Kidney (tissue), 14 donors: ENCODE data around the gene ZMIZ2. TPM values are rescaled to one million over a fixed set of nuclear protein-coding genes. Genes with fewer than 3 reads are reported as not detected.

Experiments used
- DNase-seq, 5 donors: peaks; one replicate each; pipeline ENCODE4 v3.0.0-alpha.2; 2013 to 2020
- FAIRE-seq: peaks from 2 replicates; lab custom pipeline; 2012; peaks lifted over from hg19 to GRCh38; lab: Jason Lieb, UNC
- H3K27ac ChIP-seq, 2 donors: one replicate each; pipeline ENCODE4 v1.7.0; 2013; ENCODE audit warnings: low read depth in 2 of 2, low read length in 2 of 2, inconsistent platforms in 1 of 2
- H3K27me3 ChIP-seq: one replicate; pipeline ENCODE4 v1.7.1; 2013; ENCODE audit warnings: low read length, inconsistent platforms; ENCODE audit not compliant: control insufficient read depth, insufficient read depth
- H3K36me3 ChIP-seq, 3 donors: one replicate each; pipeline versions ENCODE4 v1.7.0 to v1.7.1; 2013; ENCODE audit warnings: low read length in 3 of 3, control low read depth in 1 of 3, inconsistent platforms in 1 of 3; ENCODE audit not compliant: insufficient read depth in 3 of 3, control insufficient read depth in 2 of 3
- H3K4me1 ChIP-seq, 3 donors: one replicate each; pipeline versions ENCODE4 v1.7.0 to v1.7.1; 2013; ENCODE audit warnings: low read length in 3 of 3, inconsistent platforms in 1 of 3, low read depth in 1 of 3; ENCODE audit not compliant: control insufficient read depth in 2 of 3, insufficient read depth in 2 of 3
- H3K4me3 ChIP-seq, 3 donors: one replicate each; pipeline versions ENCODE4 v1.7.0 to v1.8.1; 2013; ENCODE audit warnings: low read length in 3 of 3, control low read depth in 1 of 3, inconsistent platforms in 1 of 3
- H3K9ac ChIP-seq, 3 donors: one replicate each; pipeline versions ENCODE4 v1.7.0 to v1.7.1; 2013; ENCODE audit warnings: low read length in 3 of 3, control low read depth in 1 of 3, inconsistent platforms in 1 of 3
- H3K9me3 ChIP-seq, 3 donors: one replicate each; pipeline versions ENCODE4 v1.7.0 to v1.7.1; 2013; ENCODE audit warnings: low read length in 3 of 3, control low read depth in 1 of 3, inconsistent platforms in 1 of 3; ENCODE audit not compliant: control insufficient read depth in 2 of 3, insufficient read depth in 1 of 3
- intact Hi-C: fragments of 100-400 bp; cut with DNase I; formaldehyde crosslinking; loops from one replicate; pipeline ENCODE4 v1.11.1; 2022
- polyA plus RNA-seq: library from polyadenylated mRNA; stranded (reverse); fragments of 350-450 nt; fragmentation: Illumina TruSeq; extraction: RNeasy Lipid Tissue Mini Kit (QIAGEN cat#74804); gene quantifications from one replicate; pipeline ENCODE4 v1.2.3, GENCODE V29; 2014; ENCODE audit warnings: low read depth, low replicate concordance; ENCODE audit not compliant: insufficient read depth
- total RNA-seq: library from RNA; stranded (reverse); fragmentation: NEBNext Ultra II Directional; extraction: Animal tissue kit (Norgen Biotek cat#: 25700); gene quantifications from one replicate; pipeline ENCODE4 v1.2.1, GENCODE V29; 2021
- TF ChIP-seq, protein P1 (sequence below): IDR thresholded peaks from 3 replicates; pipeline ENCODE4 v1.5.1; 2012; ENCODE audit warnings: mild to moderate bottlenecking, moderate library complexity, borderline replicate concordance; ENCODE audit not compliant: insufficient read depth; ENCODE audit errors: extremely low read depth
- donor health status: control.
- donor health status: control.
- donor health status: control.
- donor health status: control.
- donor health status: control.
- donor health status: DM: yes; HTN: yes; CAD: no.
- donor health status: Normal renal cell carcinoma (clear cell type).

Gene ZMIZ2
- total and polyA plus RNA-seq, 2 donors from 2014 or later = 30.5 to 127 TPM

GRCh38 chr7:44760034-44760580 lies 11.5 kb downstream of the ZMIZ2 start:
- Histone ChIP-seq H3K36me3 (peaks cover 4 to 57% (median 37%) of the 10 kb centered on the region in 3 donors), H3K27ac (no peak overlapping the region), H3K9ac (no peak overlapping the region), H3K9me3 (no peaks in the 10 kb centered on the region), H3K4me3 (no peak overlapping the region), H3K4me1 (peaks cover 0 to 11% (median 0%) of the 10 kb centered on the region in 3 donors), H3K27me3 (no peaks in the 10 kb centered on the region)
- intact Hi-C loops = no loop called here
- FAIRE-seq (no peak), DNase-seq (no peak)
- TF ChIP-seq, protein P1, sequence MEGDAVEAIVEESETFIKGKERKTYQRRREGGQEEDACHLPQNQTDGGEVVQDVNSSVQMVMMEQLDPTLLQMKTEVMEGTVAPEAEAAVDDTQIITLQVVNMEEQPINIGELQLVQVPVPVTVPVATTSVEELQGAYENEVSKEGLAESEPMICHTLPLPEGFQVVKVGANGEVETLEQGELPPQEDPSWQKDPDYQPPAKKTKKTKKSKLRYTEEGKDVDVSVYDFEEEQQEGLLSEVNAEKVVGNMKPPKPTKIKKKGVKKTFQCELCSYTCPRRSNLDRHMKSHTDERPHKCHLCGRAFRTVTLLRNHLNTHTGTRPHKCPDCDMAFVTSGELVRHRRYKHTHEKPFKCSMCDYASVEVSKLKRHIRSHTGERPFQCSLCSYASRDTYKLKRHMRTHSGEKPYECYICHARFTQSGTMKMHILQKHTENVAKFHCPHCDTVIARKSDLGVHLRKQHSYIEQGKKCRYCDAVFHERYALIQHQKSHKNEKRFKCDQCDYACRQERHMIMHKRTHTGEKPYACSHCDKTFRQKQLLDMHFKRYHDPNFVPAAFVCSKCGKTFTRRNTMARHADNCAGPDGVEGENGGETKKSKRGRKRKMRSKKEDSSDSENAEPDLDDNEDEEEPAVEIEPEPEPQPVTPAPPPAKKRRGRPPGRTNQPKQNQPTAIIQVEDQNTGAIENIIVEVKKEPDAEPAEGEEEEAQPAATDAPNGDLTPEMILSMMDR = no peak

DNA sequence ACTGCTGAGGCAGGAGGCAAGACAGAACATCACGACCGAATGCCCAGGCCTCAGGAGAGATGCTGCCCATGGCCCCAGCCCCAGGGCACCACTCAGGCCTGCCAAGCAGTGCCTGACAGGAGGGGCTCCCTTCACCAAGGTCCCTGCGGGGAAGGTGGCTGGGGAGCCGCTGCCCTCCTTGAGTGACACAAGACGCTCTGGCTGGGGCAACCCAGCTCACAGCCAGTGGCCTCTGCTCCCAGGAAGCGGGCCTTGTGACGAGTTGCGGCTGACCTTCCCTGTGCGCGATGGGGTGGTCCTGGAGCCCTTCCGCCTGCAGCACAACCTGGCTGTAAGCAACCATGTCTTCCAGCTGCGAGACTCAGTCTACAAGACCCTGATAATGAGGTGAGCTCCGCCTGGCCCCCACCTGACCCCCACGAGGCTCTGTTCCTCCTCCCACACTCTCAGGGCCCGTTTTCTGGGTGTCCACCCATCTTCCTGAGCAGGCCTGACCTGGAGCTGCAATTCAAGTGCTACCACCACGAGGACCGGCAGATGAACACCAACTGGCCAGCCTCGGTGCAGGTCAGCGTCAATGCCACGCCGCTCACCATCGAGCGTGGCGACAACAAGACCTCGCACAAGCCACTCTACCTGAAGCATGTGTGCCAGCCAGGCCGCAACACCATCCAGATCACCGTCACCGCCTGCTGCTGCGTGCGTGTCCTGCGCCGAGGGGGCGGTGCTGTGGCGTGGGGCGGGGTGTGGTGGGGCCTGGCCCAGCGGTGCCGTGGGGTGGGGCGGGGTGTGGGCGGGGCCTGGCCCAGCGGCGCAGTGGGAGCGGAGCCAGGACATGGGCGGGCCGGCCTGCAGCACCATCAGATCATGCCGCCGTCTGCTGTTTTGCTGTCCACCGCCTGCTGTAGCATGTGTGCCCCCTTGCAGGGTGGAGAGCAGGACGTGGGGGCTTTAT lies 12.8 kb downstream of the ZMIZ2 start:
- H3K36me3 ChIP-seq = peaks cover 4 to 65% (median 40%) of the 10 kb centered on the region in 3 donors
- no peaks in the 10 kb centered on the region for H3K9me3 ChIP-seq
- H3K4me3 ChIP-seq = no peak overlapping the region
- H3K9ac ChIP-seq = no peak overlapping the region
- no peaks in the 10 kb centered on the region for H3K27me3 ChIP-seq
- TF ChIP-seq, protein P1 = no peak
- no peak overlapping the region for H3K27ac ChIP-seq
- intact Hi-C loops = no loop called here
- no peak for FAIRE-seq
- H3K4me1 ChIP-seq = no peaks in the 10 kb centered on the region
- no peak for DNase-seq

DNA sequence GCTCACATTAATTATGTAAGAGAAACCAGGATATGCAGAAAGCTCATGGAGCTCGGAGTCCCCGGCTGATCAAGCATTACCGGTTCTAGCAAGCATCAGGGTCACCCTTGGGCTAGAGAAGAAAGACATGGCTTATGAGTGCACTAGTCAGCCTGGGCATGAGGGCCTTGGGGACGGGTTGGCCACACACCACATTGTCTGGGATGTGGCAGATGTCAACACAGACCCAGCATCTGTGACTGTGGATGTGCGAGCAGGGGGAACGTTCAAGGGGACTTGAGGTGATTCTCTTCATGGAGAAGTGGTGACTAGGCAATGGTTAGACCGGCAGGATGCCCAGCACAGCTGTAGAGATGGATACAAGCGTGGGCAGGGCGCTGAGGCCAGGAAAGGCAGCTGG lies 13.7 kb downstream of the ZMIZ2 start:
- no peak for FAIRE-seq
- intact Hi-C loops = no loop called here

More for the DNA sequence above, 13.7 kb downstream of the ZMIZ2 start:
- Histone ChIP-seq H3K4me3 (no peak overlapping the region), H3K9ac (no peak overlapping the region), H3K4me1 (no peaks in the 10 kb centered on the region), H3K36me3 (peaks cover 4 to 67% (median 43%) of the 10 kb centered on the region in 3 donors), H3K27ac (no peak overlapping the region), H3K9me3 (no peaks in the 10 kb centered on the region), H3K27me3 (no peaks in the 10 kb centered on the region)
- TF ChIP-seq, protein P1 = no peak
- no peak for DNase-seq
